Uterus (tissue), 2 donors: Measurements from ENCODE around the gene PPFIBP2.

Experiments used
- POLR2A ChIP-seq, 2 donors: fragments of 450-650 bp; IDR thresholded peaks; one replicate each; pipeline ENCODE4 v1.6.1; 2016; ENCODE audit warnings: antibody characterized with exemption in 2 of 2, mild to moderate bottlenecking in 1 of 2, moderate library complexity in 1 of 2
- TF ChIP-seq, protein P1 (sequence below), 4 experiments: fragments of 200-600 bp in 2 of 4; fragments of 450-650 bp in 2 of 4; sonication (generic) in 2 of 4; IDR thresholded peaks; one replicate each; pipeline ENCODE4 v1.5.1; 2016 to 2019; ENCODE audit warnings: antibody characterized with exemption in 4 of 4, mild to moderate bottlenecking in 2 of 4, moderate library complexity in 1 of 4

DNA sequence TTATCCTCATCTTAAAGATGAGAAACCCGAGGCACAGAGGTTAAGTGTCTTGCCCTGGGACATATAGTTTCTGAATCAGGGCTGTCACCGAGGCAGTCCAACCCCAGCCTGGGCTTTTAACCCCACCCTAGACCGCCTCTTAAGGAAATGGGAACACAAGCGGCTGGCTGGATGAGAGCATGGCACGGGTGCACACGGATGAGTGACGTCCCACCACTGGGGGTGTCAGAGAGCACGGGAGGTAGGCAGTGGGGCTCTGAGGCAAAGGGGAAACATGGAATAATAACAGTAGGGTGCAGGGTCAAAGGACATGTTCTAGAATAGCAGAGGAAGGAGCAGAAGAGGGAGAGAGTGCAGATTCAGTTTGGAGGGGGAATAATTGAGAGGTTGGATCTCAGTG is 22.3 kb downstream of the PPFIBP2 start:
- TF ChIP-seq, protein P1, sequence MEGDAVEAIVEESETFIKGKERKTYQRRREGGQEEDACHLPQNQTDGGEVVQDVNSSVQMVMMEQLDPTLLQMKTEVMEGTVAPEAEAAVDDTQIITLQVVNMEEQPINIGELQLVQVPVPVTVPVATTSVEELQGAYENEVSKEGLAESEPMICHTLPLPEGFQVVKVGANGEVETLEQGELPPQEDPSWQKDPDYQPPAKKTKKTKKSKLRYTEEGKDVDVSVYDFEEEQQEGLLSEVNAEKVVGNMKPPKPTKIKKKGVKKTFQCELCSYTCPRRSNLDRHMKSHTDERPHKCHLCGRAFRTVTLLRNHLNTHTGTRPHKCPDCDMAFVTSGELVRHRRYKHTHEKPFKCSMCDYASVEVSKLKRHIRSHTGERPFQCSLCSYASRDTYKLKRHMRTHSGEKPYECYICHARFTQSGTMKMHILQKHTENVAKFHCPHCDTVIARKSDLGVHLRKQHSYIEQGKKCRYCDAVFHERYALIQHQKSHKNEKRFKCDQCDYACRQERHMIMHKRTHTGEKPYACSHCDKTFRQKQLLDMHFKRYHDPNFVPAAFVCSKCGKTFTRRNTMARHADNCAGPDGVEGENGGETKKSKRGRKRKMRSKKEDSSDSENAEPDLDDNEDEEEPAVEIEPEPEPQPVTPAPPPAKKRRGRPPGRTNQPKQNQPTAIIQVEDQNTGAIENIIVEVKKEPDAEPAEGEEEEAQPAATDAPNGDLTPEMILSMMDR (IDR thresholded peaks at IDR 0.05), result no peak
- TF ChIP-seq POLR2A (IDR thresholded peaks at IDR 0.05), result no peak
